NCI-H2196 treated with DMSO at 0.1 percent for 48 hours (cell line): ENCODE results near the gene RASGRP3.

Experiments used
- DNase-seq: peaks from one replicate; lab custom pipeline; 2025; ENCODE audit not compliant: unreplicated experiment; lab: John Stamatoyannopoulos, UW

Gene RASGRP3

DNA sequence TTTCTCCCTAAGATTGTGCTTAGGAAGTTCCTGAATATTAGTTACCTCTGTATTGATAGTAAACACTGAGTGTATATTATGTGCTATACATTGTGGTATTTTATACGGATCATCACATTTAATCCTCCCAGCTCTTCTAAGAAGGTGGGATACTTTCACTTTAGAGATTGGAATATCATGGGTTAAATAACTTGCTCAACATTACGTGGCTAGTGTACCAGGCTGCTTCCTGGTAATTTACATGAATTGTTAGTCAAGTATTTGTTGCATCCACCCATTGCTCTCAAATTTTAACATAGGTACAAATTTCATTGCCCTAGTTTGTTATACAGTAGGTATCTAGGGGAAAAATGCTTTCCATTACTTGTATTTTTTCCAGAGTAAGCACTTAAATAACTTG is 101.2 kb downstream of the RASGRP3 start:
- DNase-seq: no peak

DNA sequence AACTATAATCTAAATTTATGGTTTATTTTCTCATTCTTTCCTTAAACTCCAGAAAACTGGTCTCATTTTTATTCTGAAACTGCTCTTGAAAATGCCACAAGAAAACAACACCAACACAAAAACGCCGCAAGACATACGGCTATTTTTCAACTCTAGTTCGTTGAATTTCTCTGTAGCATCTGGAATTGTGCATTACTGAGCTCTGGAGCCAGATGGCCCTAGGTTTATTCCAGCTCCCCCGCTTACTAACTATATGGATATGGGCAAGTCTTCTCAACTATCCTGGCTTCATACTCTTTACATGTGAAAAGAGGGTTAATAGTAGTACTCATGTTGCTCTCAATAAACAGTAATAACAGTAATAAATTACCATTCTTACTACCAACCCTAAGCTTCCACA is 102.8 kb downstream of the RASGRP3 start:
- DNase-seq: no peak

DNA sequence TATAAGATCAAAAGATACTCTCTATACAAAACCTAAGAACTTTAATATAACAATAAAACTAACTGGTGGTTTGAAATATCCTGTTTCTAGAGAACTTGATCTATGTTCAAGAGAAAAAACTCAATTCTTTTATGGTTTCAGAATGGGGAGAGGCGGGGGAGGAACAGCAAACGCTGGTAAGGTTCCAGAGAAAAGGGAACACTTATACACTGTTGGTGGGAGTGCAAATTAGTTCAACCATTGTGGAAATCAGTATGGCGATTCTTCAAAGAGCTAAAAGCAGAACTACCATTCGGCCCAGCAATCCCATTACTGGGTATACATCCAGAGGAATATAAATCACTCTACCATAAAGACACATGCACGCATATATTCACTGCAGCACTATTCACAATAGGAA is 105.4 kb downstream of the RASGRP3 start:
- no peak for DNase-seq

DNA sequence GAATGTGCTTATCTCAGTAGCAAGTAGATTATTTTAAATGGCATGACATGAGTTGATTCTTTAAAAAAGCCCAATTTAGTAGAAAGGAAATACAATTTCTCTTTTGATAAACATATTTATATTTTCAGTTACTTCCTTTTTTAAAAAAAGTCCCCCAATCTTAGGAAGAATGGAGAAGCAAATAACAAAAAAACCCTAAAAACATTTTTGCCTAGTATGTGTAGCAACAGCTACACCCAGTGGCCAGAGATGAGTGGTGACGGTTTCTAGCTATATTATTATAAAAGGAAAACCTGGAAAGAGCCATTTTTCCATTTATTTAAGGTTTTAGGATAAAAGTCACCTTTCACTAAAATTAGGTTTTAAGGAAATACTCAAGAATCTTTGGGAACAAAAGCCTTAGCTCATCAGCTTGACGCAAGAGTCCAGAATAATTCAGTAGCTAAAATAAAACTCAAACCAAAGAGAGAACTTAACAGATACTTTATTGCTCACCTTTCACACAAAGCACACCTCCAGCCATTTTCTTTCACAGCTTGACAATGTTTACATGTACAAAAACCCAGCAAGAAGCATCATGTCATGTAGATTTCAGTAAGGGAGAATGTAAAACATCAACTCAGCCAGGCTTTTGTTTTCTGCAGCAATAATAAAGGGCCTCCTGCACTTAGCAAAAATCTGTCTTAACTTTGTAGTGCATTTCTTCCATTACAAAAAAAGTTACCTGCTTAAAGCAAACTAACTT is 106.9 kb downstream of the RASGRP3 start:
- no peak for DNase-seq

DNA sequence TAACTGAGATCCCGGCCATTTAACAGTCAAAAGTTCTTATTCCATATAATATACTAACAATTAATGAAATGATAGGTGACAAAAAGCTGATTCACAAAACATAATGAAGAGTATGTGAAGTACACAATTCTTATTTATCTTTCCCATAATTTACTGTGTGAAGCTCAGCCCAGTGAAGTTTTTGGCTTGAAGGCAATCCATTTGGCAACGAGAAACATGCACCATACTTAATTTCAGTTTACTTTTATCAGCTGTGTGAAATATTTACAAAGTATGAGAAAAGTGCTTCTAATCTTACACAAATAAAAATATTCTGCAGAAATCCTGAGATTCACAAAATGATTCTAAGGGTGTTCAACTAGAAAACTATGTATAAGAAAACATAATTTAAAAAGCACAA is 110.3 kb downstream of the RASGRP3 start:
- DNase-seq: no peak

DNA sequence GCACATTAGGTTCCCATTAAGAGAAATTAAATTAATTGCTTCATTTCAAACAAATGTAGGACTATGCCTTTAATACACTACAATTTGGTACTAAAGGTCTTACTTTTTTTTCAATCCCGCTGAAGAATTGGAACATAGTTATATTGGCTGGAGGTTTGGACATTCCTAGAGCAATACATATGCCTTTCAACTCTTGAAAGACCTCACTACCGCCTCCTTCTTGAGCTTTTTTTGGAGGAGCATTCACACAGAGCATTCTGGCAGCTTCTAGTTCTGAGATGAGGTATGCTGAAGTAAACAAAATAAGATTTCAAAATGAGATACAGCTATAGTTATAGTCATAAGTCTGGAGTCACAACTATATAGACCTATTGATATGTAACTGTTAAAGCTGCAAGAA is 111.8 kb downstream of the RASGRP3 start:
- DNase-seq: no peak

DNA sequence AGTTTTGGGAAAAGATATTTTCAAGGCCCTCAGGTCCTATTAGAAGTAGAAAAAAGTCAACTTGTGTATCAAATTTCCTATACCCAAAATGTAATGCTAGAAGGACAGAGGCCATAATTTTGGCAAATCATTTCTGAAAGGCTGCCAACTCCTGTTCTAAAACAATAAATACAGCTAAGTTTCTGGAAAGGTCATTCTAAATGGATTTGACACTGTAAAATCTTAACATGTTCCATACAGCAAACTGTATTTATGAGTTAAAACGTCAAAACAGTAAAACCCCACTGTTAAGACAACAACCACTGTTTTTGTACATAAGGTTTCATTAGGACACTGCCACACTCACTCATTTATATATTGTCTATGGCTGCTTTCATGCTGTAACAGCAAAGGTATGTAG is 113.0 kb downstream of the RASGRP3 start:
- DNase-seq: no peak

DNA sequence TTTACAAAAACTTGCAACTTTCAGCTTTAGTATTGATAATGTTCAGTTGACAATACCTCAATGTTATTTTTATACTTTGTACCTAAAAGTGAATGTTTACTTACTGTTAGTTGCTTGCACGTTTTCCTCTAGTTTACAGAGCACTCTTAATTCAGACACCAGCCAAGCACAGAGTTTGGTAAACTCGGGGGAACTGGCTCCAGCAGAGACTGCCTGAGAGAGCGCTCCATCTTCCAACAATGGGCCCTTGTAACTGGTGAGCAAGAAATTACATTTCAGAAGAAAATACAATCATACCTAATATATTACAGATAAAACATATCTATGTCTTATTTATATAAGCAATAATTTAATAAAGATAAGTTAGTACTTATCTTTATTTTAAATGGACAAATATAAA is 118.9 kb downstream of the RASGRP3 start:
- DNase-seq: no peak

DNA sequence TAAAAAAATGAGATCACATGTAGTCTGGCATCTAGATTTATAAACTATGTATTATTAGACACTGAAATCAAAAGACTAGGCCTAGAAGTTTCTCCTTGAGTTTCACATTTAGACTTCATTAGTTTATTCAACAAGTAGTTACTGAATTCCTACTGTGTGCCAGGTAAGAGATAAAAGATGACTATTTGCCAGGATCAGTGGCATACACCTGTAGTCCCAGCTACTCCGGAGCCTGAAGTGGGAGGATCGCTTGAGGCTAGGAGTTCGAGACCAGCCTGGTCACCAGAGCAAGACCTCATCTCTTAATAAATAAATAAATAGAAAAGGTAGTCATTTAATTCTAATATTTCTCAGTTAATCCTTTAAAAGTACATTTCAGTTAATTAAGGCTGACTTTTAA is 120.6 kb downstream of the RASGRP3 start:
- DNase-seq: no peak

DNA sequence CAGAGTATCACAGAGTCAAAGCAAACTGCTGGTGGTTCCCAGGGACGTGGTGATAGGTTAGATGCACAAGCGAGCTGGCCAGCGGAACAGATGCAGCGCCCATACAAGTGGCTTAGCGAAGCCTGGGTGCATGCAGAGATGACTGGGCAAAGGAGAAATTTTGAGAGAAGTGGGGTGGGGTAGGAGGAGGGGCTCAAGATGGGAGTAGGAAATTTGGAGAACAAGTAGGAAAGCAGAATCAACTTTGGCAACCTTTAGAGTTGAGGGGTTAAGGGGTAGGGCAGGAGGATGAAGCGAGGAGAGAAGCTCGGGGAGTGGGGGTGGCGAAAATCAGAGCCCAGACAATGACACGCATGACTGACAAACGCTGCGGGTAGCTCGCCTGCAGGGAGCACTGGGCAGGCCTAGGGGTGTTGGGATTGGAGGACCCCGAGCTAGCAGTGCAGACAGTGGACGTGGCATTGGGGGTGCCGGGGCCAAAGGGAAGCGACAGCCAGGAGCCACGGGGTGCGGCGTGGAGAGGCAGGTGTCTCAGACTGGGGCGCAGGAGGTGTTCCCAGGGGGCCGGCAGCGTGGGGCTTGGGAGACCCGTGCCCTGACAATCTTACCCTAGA is 122.2 kb downstream of the RASGRP3 start:
- DNase-seq: no peak

DNA sequence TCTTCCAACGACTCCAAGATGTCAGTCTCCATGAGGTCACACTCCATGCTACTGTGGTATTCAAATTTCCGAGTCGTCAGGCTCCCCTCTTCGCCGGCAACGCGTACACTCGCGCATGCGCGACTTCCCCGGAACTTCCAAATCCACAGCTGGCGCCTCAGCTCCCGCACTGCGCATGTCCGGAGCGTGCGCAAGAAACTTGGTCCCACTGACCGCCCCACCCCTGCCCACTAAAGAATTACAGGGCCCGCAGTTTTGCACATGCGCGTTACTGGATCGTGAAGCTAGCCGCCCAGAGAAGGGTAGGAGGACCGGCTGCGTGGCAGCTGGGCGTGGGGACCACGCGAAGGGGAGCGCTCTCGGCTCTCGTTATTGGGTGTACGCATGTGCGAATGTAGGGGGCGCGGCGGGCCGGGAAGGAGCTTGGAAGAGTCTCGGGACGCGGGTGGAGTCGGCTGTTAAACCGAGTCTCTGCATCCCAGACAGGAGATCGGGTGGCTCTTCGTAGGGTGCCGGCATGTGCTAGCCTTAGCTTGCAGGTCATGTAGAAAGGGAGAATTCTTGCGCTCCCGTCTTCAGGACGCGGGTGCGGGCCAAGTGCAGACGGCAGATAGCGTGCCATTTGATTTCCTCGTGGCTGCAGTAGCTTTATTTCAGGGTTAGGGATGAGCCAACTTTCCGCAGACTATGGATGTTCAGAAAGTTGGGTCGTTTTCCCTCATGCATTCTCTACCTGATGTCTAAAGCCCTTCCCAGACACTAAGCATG is 122.9 kb downstream of the RASGRP3 start, which contains the start of gene FAM98A:
Gene FAM98A, minus strand, starts transcription at position 125 of the 768 bp plus-strand sequence. Its CDS starts 78 bp downstream, at position 47.
- DNase-seq: peak; percentile 92

DNA sequence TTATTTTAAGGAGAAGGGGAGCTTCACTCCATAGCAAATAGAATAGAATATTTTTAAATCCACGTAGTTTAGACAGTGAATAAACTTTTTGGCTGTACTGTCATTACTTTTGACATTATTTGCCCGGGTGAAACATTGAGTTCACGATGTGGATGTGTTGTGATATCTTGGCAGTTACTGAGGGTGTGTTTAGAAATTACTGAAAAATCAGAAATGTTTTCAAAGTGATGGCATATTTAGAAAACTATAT is 123.4 kb downstream of the RASGRP3 start:
- DNase-seq: no peak

DNA sequence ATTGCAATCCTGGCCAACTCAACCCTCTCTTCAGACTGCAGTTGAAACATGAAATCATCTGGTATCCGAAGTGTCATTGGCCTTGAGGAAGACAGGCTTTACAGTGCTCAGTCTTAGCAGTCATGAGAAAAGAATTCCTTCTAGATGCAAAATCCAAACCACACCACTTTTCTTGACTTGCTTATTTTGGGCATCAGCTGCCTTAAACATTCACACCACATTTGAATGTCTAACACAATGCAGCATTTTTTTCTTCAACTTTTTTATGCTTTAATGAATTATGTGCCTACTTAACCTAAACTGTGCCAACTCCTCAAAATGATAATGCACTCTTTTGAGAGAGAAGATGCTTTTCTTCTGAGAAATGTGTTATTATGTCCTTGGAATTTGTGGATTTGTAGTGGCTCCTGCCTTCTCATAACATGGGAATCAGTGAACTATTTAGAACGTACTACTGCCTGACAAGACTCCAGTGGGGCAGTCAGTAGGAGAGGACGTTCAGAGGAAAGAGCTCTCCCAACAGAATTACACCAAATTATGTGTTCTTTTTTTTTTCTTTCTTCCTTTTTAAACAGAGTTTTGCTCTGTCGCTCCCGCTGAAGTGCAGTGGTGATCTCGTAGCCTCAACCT is 125.9 kb downstream of the RASGRP3 start:
- no peak for DNase-seq

DNA sequence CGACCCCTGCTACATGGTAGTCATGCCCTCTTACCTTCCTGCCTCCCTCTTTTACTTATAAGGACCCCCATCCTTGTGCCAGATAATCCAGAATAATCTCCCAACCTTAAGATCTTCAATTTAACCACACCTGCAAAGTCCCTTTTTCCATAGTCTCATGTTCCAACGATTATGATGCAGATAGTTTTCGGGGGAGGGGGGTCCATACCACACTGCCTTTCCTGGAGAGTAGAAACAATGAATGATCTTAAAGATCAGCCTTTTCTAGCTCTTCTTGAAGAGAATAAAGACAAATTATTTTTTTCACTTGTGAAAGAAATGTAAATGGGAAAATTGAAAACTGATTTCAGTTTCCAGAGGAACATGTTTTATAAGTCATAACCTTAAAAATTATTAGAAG is 127.0 kb downstream of the RASGRP3 start:
- no peak for DNase-seq

DNA sequence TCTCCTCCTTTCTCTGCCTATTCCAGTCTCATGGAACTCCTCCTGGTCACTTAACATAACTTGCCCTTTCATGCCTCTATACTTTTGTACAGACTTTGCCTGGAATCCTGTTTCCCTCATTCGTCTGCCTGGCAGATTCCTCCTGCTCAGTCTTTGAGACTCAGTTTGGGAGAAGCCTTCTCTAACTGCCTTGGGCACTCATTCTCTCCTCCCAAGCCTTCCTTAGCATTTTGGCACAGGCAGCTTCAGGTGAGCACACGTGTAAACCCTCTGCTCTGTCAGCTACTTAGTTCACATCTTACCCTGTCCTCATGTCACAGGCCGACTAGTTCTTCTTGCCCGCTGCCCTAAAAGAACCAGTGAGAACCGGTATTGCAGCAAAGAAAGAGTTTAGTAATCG is 128.6 kb downstream of the RASGRP3 start:
- DNase-seq: no peak

DNA sequence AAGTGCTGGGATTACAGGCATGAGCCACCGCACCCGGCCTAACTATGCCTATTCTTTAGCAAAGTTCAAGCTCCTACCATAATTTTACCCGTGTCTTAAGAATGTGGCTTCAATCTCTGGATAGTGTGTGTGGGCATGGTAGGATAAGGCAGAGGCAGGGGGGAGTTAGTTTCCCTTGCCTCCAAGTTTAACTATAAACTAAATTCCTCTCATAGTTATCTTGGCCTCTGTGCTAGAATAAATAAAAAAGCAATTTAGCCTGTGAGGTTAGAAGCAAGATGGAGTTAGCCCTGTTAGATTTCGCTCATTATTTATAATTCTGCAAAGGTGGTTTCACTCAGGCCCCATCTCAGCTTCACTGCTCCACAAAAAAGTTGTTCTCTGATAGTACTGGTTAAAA is 129.7 kb downstream of the RASGRP3 start:
- no peak for DNase-seq

DNA sequence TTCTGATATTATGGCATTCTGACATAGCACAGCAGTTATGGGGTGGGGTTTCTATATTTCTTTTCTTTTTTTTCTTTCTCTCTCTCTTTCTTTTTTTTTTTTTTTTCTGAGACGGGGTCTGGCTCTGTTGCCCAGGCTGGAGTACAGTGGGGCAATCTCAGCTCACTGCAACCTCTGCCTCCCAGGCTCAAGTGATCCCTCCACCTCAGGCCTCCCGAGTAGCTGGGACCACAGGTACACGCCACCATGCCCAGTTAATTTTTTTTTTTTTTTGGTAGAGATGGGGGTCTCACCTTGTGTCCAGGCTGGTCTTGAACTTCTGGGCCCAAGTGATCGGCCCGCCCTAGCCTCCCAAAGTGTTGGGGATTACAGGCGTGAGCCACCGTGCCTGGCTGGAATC is 130.2 kb downstream of the RASGRP3 start:
- DNase-seq: no peak

DNA sequence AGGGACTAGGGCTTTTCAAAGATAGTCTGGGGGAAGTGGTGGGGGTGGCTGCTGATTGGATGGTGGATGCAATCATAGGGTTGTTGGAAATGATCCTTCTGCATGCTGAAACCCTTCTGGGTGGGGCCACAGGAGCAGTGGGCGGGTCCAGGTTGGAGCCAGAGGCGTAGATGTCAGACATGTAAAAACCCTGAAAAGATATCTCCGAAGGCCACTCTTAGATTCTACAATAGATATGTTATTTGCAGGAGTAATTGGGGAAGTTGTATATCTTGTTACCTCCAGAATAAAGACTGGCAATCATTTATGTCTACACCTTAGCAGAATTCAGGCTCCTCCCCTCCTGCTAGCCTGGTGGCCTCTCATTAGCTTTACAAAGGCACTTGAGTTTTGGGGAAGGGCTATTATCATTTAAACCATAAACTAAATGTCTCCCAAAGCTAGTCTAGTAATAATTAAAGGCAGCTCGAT is 130.8 kb downstream of the RASGRP3 start:
- DNase-seq: no peak

DNA sequence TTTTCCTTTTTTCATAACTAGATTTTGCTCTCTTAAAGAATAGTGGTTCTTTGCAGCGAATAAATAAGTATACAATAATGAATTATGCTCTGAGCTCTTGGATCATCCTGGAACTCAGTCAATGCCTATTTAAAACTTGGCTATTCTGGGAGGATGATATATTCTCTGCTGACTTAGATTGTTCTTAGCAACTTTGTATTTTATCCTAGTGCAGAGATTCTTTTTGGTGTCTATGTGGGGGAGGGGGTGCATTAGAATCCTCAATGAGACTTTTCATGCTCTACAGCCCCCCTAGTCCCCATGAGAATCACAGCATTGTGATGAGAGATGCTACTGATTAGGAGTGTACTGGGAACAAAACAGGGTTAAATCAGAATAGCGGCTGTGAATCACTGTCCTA is 131.5 kb downstream of the RASGRP3 start:
- DNase-seq: no peak

DNA sequence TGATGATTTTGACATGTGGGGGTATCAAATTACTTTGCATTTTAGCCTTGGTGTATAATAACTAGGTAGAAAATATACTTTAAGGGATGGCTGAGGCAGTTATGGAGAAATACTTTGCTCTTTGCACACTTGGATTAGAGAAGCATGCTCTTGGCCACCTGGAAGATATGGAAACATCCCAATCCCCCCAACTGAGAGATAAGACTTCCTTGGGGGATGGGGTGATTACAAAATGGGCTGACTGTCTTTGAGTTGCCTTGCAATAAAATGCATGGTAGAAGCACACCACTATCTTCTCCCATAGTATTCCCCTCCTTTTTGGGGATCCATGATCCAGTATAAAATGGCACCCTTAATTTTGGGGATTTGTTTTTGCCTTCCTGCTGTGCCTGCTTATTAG is 137.7 kb downstream of the RASGRP3 start:
- DNase-seq: no peak
